Measurements from ENCODE around the gene SHLD1. TPM values are rescaled to one million over a fixed set of nuclear protein-coding genes. Genes with fewer than 3 reads are reported as not detected.

The SHLD1 gene
- total and polyA plus RNA-seq, 2 experiments from 2014 or later = 8.3 to 9.1 TPM

GRCh38 chr20:5827098-5827853, 77.1 kb downstream of the SHLD1 start:
- no peak for TF ChIP-seq EZH2 (IDR thresholded peaks at IDR 0.05; ENCODE audit: borderline replicate concordance)
- no peak for TF ChIP-seq CTCF (IDR thresholded peaks at IDR 0.05; ENCODE audit: poor library complexity)
- TF ChIP-seq EZH2phosphoT487 (IDR thresholded peaks at IDR 0.05; ENCODE audit: low read depth, severe bottlenecking, unreplicated experiment) = no peak
- Histone ChIP-seq H3K27me3 (no peaks in the 10 kb centered on the region), H3K79me2 (no peaks in the 10 kb centered on the region), H3K4me3 (no peak overlapping the region), H3K9me3 (ENCODE audit: low read depth) (no peaks in the 10 kb centered on the region), H4K20me1 (ENCODE audit: insufficient read depth, poor library complexity, severe bottlenecking) (peaks cover 3% of the 10 kb centered on the region), H3K36me3 (replicated peaks; ENCODE audit: insufficient read depth, low read depth) (no peaks in the 10 kb centered on the region), H3K4me1 (ENCODE audit: insufficient read depth) (no peaks in the 10 kb centered on the region), H3K9me2 (replicated peaks; ENCODE audit: insufficient read depth) (no peaks in the 10 kb centered on the region), H2AFZ (no peak overlapping the region), H3K27ac (no peak overlapping the region), H3K4me2 (no peak overlapping the region)
- WGBS (ENCODE audit: low lambda C conversion rate, missing lambda C conversion rate) = 92% methylated on average over 15 of the region's 15 CpGs
- DNase-seq (ENCODE audit: low spot score) = no peak

- no peaks in the 10 kb centered on the region for H3K27me3 ChIP-seq
- no peaks in the 10 kb centered on the region for H3K4me1 ChIP-seq (ENCODE audit: insufficient read depth)
- no peak for TF ChIP-seq CTCF (IDR thresholded peaks at IDR 0.05; ENCODE audit: poor library complexity)
- TF ChIP-seq EZH2 (IDR thresholded peaks at IDR 0.05; ENCODE audit: borderline replicate concordance) = no peak
- TF ChIP-seq EZH2phosphoT487 (IDR thresholded peaks at IDR 0.05; ENCODE audit: low read depth, severe bottlenecking, unreplicated experiment) = no peak
- H4K20me1 ChIP-seq (ENCODE audit: insufficient read depth, poor library complexity, severe bottlenecking) = peaks cover 3% of the 10 kb centered on the region
- DNase-seq (ENCODE audit: low spot score) = no peak
- no peak overlapping the region for H3K4me2 ChIP-seq
- H2AFZ ChIP-seq = no peak overlapping the region
- H3K79me2 ChIP-seq = no peaks in the 10 kb centered on the region
- H3K27ac ChIP-seq = no peak overlapping the region
- no peaks in the 10 kb centered on the region for H3K36me3 ChIP-seq (replicated peaks; ENCODE audit: insufficient read depth, low read depth)
- 97% methylated on average over 1 of the region's 1 CpG for WGBS (ENCODE audit: low lambda C conversion rate, missing lambda C conversion rate)
- H3K9me2 ChIP-seq (replicated peaks; ENCODE audit: insufficient read depth) = no peaks in the 10 kb centered on the region
- H3K9me3 ChIP-seq (ENCODE audit: low read depth) = no peaks in the 10 kb centered on the region
- H3K4me3 ChIP-seq = no peak overlapping the region
Measured at GRCh38 chr20:5827861-5828260, 77.7 kb downstream of the SHLD1 start.

GRCh38 chr20:5829241-5829809, 79.1 kb downstream of the SHLD1 start:
- H3K4me3 ChIP-seq = no peak overlapping the region
- TF ChIP-seq EZH2 (IDR thresholded peaks at IDR 0.05; ENCODE audit: borderline replicate concordance) = no peak
- no peak for TF ChIP-seq CTCF (IDR thresholded peaks at IDR 0.05; ENCODE audit: poor library complexity)
- no peak for TF ChIP-seq EZH2phosphoT487 (IDR thresholded peaks at IDR 0.05; ENCODE audit: low read depth, severe bottlenecking, unreplicated experiment)
- H3K27me3 ChIP-seq = no peaks in the 10 kb centered on the region
- no peaks in the 10 kb centered on the region for H3K4me1 ChIP-seq (ENCODE audit: insufficient read depth)
- no peak overlapping the region for H3K4me2 ChIP-seq
- no peaks in the 10 kb centered on the region for H3K9me2 ChIP-seq (replicated peaks; ENCODE audit: insufficient read depth)
- H4K20me1 ChIP-seq (ENCODE audit: insufficient read depth, poor library complexity, severe bottlenecking) = peaks cover 3% of the 10 kb centered on the region
- no peaks in the 10 kb centered on the region for H3K36me3 ChIP-seq (replicated peaks; ENCODE audit: insufficient read depth, low read depth)
- no peaks in the 10 kb centered on the region for H3K79me2 ChIP-seq
- H2AFZ ChIP-seq = no peak overlapping the region
- no peak for DNase-seq (ENCODE audit: low spot score)
- no peaks in the 10 kb centered on the region for H3K9me3 ChIP-seq (ENCODE audit: low read depth)
- no peak overlapping the region for H3K27ac ChIP-seq
- 92% methylated on average over 3 of the region's 3 CpGs for WGBS (ENCODE audit: low lambda C conversion rate, missing lambda C conversion rate)
